WI38 (cell line): ENCODE measurements around the gene HHIP.

Experiments used
- H3K4me3 ChIP-seq: 2 replicates; pipeline ENCODE4 v1.5.1; 2011; ENCODE audit warnings: low read depth, mild to moderate bottlenecking, control low read depth, low read length
- TF ChIP-seq, protein P1 (sequence below): IDR thresholded peaks from 2 replicates; pipeline ENCODE4 v1.5.1; 2012; ENCODE audit warnings: low read depth, mild to moderate bottlenecking, control low read depth, low read length

The HHIP gene

GRCh38 chr4:144729175-144729574, 83.2 kb downstream of the HHIP start:
- no peak overlapping the region for H3K4me3 ChIP-seq

GRCh38 chr4:144732584-144733428, 86.8 kb downstream of the HHIP start:
- TF ChIP-seq, protein P1, sequence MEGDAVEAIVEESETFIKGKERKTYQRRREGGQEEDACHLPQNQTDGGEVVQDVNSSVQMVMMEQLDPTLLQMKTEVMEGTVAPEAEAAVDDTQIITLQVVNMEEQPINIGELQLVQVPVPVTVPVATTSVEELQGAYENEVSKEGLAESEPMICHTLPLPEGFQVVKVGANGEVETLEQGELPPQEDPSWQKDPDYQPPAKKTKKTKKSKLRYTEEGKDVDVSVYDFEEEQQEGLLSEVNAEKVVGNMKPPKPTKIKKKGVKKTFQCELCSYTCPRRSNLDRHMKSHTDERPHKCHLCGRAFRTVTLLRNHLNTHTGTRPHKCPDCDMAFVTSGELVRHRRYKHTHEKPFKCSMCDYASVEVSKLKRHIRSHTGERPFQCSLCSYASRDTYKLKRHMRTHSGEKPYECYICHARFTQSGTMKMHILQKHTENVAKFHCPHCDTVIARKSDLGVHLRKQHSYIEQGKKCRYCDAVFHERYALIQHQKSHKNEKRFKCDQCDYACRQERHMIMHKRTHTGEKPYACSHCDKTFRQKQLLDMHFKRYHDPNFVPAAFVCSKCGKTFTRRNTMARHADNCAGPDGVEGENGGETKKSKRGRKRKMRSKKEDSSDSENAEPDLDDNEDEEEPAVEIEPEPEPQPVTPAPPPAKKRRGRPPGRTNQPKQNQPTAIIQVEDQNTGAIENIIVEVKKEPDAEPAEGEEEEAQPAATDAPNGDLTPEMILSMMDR: no peak
- no peak overlapping the region for H3K4me3 ChIP-seq

More at GRCh38 chr4:144729175-144729574, 83.2 kb downstream of the HHIP start:
- TF ChIP-seq, protein P1: no peak

DNA sequence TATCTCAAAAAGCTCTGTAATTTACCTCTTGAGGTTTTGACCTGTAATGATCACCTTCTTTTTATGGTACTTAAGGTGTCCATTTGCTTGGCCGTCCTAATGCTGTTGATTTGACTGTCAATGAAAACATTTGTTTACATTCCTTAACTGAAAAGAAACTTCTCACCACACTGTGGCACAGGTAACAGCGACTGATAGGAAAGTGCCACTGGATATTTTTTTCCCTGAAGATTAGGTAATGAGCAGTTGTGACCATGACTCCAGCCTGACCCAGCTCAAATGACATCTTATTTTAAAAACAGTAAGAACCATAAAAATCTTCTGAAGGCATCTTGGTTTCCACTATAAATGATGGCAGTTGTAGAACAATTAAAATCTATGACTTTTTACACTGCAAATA, 87.6 kb downstream of the HHIP start:
- no peak overlapping the region for H3K4me3 ChIP-seq
- TF ChIP-seq, protein P1: no peak

- TF ChIP-seq, protein P1: no peak
- no peak overlapping the region for H3K4me3 ChIP-seq
These were observed 88.6 kb downstream of the HHIP start for GRCh38 chr4:144734522-144734921.

DNA sequence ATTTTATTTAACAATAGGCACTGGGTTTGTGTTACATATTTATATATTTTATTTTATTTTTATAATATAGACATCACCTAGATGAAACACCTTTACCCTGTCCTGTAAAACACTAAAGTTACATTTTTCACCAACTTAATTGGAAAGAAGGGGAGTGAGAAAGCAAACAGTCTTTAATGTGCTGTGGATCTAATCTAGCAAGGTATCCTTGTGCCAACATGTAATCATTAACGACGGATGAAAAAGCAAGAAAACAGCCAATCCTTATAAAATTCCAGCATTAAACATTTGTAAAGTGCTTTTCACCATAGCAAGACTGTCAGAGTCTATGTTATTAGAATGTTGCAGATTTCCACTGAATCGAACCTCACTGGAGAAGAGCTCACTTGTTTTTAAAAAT, 92.7 kb downstream of the HHIP start:
- TF ChIP-seq, protein P1: no peak

DNA sequence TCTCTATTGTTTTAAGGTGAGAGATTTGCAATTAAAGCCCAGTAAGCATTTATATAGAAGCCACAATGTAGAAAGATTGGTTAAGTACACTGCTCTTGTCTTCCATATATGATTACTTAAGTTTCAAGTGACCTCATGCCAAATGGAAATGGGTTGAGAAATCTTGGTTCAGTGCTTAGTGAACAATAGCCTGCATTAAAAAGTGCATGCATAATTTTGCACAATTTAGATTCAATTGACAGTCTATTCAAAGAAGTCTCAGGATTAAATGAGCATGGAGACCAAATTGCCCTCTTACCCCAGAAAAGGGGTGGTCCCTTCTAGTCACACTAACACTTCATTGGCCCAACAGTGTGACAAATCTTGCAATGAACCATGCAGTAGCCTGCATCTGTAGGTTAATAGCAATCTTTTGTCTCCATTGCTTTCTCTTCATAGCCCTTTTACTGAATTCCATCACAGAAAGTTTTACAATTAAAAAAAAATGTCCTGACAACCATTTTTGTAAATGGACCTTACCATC, 93.6 kb downstream of the HHIP start:
- TF ChIP-seq, protein P1: no peak

More for the DNA sequence above, 92.7 kb downstream of the HHIP start:
- H3K4me3 ChIP-seq: no peak overlapping the region

DNA sequence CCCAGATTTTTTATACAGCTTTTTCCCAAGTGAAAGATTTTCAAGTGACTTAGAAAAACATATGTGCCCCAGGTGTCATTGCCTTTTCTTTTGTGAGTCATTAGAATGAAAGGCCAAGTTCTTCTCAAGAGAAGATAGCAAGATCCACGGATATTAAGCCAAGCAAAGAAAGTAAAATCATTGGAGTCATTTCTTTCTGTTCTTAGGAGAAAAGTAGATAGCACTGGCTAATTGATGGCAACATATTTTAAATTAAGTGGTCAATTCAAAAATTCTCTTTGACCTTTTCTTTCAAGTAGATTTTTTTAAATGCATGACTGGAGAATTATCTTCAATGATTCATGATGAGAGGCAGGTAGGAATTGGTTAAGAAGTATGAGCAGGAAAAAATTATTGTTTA, 94.4 kb downstream of the HHIP start:
- TF ChIP-seq, protein P1: no peak
- H3K4me3 ChIP-seq: no peak overlapping the region

More for the DNA sequence above, 93.6 kb downstream of the HHIP start:
- H3K4me3 ChIP-seq: no peak overlapping the region
